Keratinocyte (primary cell): ENCODE results near the gene SIRPG.

Source experiments
- EZH2 ChIP-seq: IDR thresholded peaks from one replicate; pipeline ENCODE4 v1.6.1; 2012; ENCODE audit warnings: inconsistent platforms, mild to moderate bottlenecking, low read length, moderate library complexity
- TF ChIP-seq, protein P1 (sequence below), 3 experiments: IDR thresholded peaks in 1 of 3; conservative IDR thresholded peaks in 1 of 3; optimal IDR thresholded peaks in 1 of 3; 2 replicates in 2 of 3; 3 replicates in 1 of 3; pipeline versions ENCODE3 to v1.5.1; 2011; ENCODE audit warnings: low read length in 3 of 3, mild to moderate bottlenecking in 3 of 3, moderate library complexity in 2 of 3, control low read depth in 1 of 3, inconsistent platforms in 1 of 3; ENCODE audit not compliant: insufficient read depth in 2 of 3; ENCODE audit errors: extremely low read depth in 1 of 3

DNA sequence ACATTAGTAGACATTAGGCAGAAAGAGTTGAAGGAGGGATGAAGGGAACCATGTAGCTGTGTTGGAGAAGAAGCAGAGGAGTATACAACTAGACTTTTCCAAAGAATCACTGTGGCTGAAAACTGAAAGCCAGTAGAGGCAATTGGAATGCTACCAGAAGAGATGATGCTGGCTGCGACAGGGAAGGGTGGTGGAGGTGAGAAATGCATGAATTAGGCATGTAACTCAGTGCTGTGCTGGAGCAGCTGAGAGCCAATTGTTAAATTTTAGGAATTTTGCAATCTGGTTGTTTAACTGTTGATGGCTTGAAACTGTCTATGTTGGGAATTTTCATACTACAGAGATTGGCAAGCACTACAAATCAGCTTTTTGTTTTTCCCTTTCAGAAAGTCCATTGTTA, 35.8 kb upstream of the SIRPG start:
- TF ChIP-seq EZH2 = no peak
- TF ChIP-seq, protein P1, sequence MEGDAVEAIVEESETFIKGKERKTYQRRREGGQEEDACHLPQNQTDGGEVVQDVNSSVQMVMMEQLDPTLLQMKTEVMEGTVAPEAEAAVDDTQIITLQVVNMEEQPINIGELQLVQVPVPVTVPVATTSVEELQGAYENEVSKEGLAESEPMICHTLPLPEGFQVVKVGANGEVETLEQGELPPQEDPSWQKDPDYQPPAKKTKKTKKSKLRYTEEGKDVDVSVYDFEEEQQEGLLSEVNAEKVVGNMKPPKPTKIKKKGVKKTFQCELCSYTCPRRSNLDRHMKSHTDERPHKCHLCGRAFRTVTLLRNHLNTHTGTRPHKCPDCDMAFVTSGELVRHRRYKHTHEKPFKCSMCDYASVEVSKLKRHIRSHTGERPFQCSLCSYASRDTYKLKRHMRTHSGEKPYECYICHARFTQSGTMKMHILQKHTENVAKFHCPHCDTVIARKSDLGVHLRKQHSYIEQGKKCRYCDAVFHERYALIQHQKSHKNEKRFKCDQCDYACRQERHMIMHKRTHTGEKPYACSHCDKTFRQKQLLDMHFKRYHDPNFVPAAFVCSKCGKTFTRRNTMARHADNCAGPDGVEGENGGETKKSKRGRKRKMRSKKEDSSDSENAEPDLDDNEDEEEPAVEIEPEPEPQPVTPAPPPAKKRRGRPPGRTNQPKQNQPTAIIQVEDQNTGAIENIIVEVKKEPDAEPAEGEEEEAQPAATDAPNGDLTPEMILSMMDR (optimal IDR thresholded peaks at IDR 0.05 in 1 of 3, IDR thresholded peaks at IDR 0.05 in 1 of 3, conservative IDR thresholded peaks at IDR 0.05 in 1 of 3; ENCODE audit: extremely low read depth in 1 of 3, insufficient read depth in 2 of 3, low read length in 3 of 3) = no peak
